Mucosa of stomach (tissue), 1 donor: Measurements from ENCODE around the gene MUC6.

Experiments used
- H3K27me3 ChIP-seq: one replicate; pipeline ENCODE4 v1.7.0; 2013; ENCODE audit warnings: mild to moderate bottlenecking, low read length; ENCODE audit not compliant: control insufficient read depth, insufficient read depth
- H3K36me3 ChIP-seq: one replicate; pipeline ENCODE4 v1.7.0; 2013; ENCODE audit warnings: low read length; ENCODE audit not compliant: control insufficient read depth, insufficient read depth
- H3K4me1 ChIP-seq: one replicate; pipeline ENCODE4 v1.7.0; 2013; ENCODE audit warnings: mild to moderate bottlenecking, low read length; ENCODE audit not compliant: control insufficient read depth, insufficient read depth
- H3K4me3 ChIP-seq: one replicate; pipeline ENCODE4 v1.7.0; 2013; ENCODE audit warnings: low read length
- H3K9ac ChIP-seq: one replicate; pipeline ENCODE4 v1.7.0; 2013; ENCODE audit warnings: mild to moderate bottlenecking, low read length, moderate library complexity
- H3K9me3 ChIP-seq: one replicate; pipeline ENCODE4 v1.7.0; 2013; ENCODE audit warnings: mild to moderate bottlenecking, low read length, moderate library complexity; ENCODE audit not compliant: control insufficient read depth
- donor health status: Pancreatic carcinoma.

MUC6 gene

DNA sequence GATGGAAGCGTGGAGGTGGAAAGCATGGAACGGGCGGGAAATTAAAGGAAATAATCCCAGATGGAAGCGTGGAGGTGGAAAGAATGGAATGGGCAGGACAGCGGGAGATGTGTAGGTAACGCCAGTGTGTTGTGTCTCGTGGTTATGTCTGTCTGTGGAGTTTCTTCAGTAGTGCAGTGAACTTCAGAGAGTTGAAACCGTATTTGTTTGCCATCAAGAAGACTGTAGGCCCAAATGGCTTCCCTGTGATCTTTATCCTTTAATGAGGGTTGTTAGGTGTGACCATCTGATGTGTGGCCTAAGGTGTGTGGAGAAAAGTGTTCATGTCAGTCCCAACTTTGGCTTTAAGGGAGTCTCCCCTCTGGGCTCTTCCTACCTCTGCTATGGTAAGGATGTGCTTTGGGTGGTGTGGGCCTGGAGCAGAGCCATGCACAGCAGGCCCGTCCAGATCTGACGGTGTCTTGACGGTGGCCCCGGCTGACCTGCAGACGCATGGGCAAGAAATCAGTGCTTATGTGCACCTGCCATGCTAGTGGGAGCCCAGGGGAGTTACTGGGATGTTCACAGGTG, 71.2 kb downstream of the MUC6 start:
- Histone ChIP-seq H3K9me3 (no peaks in the 10 kb centered on the region), H3K36me3 (no peaks in the 10 kb centered on the region), H3K27me3 (no peaks in the 10 kb centered on the region), H3K9ac (no peak overlapping the region), H3K4me1 (peaks cover 3% of the 10 kb centered on the region), H3K4me3 (no peak overlapping the region)

DNA sequence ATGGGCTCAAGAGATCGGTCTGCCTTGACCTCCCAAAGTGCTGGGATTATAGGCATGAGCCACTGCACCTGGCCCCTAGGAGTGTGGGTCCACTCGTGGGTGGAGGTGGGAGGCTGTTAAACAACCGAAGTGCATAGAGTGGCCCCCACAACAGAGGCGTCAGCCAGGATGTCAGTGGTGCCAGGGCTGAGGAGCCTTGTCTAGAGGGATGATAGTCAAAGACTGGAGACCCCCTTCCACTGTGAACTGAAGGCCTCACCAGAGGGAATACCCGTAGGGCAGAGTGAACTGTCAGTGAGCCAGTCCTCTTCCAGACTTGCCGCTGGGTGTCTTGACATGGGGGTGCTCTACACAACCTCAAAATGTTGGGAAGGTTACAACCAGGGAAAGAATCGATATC, 72.7 kb downstream of the MUC6 start:
- H3K9me3 ChIP-seq: no peaks in the 10 kb centered on the region
- H3K9ac ChIP-seq: no peak overlapping the region
- H3K4me3 ChIP-seq: no peak overlapping the region
- H3K27me3 ChIP-seq: no peaks in the 10 kb centered on the region
- peaks cover 3% of the 10 kb centered on the region for H3K36me3 ChIP-seq
- H3K4me1 ChIP-seq: peaks cover 3% of the 10 kb centered on the region
